GM19438 (cell line): ENCODE data around the gene SIX2.

Source experiments
- ATAC-seq: cut with Tn5 transposase; IDR thresholded peaks from one replicate; pipeline ENCODE4 v1.9.1; 2021; ENCODE audit warnings: low read depth; ENCODE audit not compliant: unreplicated experiment

Gene SIX2

DNA sequence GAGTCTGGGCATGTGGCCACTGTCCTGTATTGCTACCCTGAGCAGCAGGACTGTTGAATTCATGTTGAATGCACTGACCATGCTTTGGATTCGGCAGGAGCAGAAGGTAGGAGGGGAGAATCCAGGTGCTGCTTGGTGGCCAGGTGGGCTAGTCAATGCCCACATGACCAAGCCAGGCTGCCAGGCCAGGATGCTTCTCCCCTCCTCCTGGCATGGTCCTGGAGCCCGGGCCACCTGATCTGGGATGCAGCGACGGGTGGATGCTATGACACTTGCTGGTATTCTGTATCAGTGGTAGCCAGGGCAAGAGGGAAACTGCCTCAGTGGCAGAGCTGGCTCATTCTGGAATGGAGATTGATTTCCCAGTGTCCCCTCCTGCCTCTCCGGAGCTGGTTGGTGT, 14.8 kb upstream of the SIX2 start:
- no peak for ATAC-seq

DNA sequence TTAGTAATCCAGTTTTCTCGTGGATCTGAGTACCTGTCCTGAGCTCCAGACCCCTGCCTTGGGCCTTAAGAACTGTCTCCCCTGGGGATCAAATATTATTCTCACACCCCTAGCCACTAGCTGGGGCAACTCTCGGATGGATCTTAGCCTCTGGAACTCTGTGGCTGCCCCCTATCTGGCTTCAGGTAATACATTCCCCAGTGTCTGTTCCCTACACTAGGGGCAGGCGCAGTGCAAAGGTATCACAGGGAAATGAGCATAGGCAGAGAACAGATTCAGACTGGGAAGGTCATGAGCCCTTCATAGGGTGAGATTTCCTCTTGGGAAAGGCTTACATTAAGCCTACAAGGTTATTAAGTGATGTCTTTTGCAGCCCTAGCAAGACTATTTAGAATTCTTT, 11.2 kb upstream of the SIX2 start:
- ATAC-seq: no peak

DNA sequence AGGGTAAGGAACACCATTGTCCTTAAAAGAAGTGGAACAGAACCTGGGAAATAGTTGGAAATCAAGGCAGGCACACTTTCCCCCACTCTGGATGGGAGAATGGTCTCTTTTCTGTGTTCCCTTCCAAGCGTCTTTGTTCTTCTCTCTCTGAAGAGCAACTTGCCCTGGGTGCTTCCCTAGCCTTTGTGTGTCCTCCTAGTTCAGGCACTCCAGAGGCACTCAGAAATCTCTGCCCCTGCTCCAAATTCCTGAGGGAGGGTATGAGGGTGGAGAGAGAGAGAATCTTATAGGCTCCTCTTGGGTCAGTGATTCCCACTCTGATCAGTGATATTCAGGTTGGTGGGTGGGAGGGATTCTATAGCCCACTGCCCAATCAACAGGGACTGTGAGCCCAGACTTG, 8.8 kb upstream of the SIX2 start:
- ATAC-seq: no peak

DNA sequence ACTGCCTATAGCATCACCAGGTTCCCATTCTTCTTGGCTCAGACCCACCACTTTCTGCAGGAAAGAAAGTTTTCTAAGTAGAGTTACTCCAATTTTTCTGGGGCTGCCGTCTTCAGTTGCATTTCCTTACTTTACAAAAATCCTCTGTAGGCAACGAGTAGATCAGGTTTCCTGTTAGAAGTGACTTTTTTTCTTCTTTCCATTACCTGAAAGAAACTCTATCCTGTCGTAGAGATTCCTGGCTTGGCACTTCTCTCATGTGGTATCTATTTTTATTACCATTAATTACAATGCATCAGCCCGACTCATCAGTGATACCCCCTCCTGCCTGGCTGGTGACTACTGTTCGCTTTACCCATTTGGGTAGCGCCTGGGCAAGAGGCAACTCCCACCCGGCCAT, 5.6 kb upstream of the SIX2 start:
- ATAC-seq: no peak

DNA sequence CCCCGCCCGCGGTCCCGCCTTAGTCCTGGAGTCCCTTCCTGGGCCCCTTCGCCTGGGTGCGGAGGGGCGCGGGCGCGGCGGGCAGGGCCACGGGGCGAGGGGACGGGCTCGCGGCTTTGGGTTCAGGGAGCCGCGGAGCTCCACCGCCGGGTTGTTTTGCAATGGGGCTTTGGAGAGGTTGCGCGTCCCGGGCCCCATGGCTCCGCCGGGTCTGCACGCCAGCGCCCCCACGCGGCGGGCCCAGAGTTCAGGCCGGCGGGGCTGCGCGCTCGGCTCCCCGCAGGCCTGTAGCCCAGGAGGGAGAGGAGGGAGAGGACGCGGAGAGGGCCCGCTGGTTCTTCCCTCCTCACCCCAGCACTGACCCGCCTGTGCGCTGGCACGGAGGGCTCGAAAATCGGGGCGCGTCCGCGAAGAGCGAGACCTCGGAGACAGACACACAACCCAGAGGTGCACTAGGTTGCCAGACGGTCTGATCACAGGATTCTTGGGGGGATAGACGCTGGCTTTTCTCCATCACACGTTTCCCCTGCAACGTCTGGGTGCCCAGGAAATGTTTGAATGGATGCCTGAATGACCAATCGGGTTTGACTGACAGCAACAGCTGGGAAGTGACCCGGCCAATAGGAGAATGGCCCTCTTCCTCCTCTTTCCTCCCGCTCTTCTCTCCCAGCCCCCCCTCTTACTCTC, 4.9 kb upstream of the SIX2 start:
- no peak for ATAC-seq

DNA sequence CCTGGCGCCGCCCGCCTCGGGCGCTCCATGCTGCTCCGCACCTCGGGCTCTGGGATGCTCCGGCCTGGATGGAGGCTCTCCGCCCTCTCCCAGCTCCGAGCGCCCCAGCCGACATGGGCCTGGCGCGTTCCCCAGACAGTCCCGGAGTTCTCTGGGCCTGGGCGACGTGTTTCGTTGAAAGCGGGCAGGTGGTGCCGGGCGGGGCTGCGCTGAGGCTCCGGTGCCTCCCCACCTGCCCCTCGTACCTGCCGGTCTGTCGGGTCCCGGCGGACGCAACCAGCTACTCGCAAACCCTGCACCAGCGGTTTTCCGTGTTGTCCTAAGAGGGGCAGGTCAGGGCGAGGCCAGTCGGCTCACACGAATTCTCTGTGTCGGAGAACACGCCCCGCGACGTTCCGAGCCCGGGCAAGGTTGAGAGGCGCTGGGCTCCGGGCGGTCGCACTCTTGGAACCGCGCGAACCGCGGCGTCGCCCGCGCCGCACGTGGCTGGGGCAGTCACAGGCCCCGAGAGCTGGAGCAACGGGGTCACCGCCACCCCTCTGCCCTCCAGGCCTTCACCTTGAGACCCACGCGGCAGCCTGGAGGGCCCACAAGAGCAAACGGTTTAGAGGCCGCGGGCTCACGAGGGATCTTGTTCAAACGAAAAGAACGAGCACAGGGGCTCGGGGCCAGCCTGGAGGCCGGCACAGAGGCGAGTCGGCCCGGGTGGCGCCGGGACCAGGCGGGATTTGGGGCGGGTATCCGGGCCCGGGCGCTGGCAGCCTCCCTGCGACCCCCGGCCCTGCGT, 4.2 kb upstream of the SIX2 start:
- ATAC-seq: no peak

DNA sequence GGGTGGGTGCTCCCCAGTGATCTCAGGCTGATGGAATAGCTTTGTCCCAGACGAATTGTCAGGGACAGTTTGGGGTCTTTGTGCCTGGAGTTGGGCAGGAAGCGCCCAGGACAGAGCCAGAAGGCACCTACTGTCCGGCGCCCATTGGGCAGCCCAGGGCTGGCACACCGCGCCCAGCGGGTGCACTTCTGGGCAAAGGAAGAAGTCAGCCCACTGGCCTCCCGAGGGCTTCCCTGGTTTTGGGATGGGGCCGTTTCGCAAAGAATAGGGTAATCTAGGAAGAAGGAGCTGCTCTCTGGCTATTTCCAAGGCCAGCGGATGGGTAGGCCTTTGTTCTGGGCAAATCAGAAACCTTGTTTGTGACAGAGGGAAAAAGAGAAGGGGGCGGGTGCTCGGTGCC, 3.5 kb upstream of the SIX2 start:
- ATAC-seq: no peak

DNA sequence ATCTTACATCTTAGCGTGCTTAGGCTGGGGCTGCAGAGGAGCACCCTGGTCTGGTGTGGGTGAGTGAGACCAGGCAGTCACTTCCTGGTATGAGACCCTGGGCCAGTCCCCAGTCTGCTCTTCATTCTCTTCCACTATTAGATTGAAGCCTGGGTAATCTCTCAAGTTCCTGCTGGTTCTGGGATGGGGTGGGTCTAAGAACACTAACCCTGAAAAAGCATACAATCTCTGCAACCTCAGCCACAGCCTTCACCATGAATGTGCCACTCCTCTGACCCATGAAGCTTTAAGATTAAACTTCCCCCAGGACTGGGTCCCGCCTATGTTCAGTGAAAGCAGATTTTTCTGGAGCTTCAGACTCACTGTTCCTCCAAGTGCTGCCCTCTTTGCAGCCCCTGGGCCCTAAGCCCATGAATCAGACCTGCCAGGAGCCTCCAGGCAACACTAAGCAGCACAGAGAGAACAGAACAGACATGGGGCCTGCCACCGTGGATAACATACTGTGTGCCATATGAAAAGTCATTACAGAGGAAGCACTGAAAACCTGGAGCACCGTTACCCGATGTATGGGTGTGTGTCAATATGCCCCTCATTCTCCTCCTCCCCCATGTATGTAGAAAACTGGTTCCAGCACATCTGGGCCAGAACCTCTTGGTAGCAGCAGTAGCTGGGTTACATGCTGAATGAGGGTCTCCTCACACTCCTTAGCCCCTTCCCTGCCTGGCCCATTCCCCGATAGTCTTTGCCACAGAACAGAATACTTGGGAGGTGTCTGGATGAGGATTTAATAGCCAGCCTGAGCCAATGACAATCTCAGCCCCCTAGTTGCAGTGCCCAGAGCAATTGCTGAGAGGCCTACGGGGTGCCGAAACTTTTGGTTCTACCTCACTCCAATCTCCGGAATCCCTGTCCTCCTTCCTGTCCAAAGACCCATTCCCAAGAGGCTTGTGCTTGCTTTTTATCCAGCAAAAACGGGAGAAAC, 2.7 kb upstream of the SIX2 start:
- ATAC-seq: no peak

DNA sequence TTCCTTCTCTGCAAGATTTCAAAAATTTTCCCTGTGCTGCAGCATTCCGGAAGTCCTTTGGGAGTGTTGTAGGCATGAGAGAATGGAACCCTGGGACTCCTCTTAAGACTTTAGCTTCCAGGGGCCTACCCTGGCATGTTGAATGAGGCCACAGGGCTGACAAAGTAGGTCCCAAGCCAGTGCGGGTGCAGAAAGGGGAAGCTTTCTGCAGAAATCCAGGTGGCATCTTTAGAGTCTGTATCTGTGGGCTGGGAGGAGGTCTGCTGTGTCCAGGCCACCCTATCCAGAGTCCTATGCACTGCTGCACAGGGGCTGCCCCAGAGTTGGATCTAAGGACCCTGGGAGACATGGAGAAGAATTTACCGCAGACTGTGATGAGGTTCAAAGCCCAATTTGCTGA, 1.9 kb upstream of the SIX2 start:
- ATAC-seq: no peak

DNA sequence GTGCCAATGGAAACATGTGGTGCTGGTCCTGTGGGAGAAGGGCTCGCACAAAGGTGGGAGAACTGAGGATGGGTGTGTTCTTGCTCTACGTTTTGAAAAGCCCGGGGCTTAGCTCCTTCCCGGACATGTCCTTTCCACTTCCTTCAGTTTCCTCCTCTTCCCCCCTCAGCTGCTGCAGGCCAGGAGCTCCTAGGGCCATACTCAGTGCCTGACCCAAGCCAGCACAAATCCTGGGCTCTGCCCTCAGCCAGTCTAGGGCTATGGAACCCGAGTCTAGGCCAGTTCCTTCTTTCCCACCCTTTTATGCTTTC, 1.4 kb upstream of the SIX2 start:
- ATAC-seq: no peak

DNA sequence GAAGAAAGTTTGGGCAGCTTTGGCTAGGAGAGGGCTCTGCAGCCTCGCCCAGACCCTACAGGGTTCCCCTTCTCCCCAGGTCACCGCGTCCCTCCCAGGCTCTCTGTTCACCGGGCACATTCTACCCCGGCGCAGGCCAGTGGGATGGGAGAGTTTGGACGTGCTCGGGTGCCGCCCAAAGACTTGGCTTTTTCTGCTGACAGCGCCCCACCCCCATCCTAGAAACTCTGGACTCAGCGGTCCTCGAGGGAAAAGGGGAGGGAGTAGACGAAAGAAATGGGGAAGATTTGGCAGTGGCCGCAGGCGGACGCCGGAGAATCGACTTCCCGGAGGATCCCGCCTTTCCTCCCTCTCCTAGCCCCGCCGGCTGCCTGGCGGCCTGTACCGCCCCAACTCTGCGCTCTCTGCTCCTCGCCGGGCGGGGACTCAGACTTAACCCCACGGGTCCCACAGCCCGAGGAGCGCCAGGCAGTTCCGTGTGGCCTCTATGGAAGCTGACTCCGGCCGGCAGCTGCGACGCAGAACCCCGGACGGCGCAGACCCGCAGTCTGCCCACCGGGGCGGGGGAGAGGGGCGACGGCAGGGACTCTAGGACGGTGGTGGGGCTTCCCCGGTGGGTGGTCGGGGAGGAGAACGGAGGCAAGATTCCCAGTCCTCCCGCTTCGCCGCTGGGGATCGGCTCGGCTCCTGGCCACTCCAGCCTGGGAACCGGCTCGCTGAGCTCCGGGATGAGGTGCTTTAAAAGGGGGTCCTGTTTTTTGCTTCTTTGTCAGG, 863 bp upstream of the SIX2 start:
- ATAC-seq: no peak

DNA sequence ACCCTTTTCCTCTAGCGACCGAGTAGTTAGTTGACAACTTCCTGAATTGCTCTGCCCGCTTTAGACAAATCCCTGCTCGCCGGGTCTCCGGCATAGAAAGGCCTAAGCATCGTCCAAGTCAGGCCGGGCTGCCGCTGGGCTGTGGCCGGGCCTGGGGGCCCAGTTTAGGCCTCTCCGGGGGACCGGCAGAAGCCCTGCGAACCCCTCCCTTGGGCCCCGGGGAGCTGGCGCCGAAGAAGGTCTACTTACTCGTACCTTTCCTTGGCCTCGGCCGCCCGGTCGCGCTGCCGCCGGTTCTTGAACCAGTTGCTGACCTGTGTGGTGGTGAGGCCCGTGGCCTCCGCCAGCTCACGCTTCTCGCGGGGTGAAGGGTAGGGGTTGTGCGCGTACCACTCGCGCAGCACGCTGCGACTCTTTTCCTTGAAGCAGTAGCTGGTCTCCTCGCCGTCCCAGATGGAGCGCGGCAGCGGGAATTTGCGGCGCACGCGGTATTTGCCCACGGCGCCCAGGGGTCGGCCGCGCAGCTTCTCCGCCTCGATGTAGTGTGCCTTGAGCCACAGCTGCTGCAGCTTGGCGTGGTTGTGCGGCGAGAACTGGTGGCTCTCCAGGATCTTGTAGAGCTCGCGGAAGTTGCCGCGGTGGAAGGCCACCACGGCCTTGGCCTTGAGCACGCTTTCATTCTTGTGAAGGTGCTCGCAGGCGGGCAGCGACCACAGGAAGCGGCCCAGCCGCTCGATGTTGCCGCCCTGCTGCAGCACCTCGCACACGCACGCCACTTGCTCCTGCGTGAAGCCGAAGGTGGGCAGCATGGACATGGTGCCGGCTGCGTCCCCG, 739 bp downstream of the SIX2 start:
- peak; percentile 39 for ATAC-seq

DNA sequence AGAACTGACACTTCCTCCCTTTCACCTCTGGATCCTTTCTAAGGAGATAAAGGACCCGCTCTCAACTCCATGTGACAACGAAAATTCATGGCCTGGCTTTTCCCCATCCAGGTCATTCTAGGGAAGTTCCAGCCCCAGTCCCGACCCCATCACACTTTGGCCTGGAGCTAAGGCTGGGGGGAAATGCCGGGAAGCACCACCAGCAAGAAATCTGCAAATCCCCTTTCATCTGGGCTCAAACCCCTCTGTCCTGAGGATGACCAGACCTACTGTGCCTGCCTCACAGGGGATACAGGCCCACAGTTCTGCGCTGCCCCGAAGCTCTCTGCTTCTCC, 1.3 kb downstream of the SIX2 start:
- ATAC-seq: no peak

DNA sequence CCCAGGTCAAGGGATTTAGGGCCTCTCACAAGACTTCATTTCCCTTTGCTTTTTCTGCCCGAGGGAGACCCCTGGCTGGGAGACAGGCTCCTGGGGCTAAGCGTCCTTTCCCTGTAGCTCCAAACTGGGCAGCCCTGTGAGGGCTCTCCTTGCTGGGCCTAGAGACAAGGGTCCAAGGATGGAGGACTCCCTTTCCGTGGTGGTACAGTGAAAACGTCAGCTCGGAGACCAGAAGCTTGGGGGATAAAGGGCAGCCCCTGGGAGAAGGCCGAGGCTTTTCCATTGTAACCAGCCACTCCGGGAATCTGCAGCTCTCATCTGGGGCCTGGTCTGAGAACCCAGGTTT, 2.3 kb downstream of the SIX2 start:
- ATAC-seq: no peak

DNA sequence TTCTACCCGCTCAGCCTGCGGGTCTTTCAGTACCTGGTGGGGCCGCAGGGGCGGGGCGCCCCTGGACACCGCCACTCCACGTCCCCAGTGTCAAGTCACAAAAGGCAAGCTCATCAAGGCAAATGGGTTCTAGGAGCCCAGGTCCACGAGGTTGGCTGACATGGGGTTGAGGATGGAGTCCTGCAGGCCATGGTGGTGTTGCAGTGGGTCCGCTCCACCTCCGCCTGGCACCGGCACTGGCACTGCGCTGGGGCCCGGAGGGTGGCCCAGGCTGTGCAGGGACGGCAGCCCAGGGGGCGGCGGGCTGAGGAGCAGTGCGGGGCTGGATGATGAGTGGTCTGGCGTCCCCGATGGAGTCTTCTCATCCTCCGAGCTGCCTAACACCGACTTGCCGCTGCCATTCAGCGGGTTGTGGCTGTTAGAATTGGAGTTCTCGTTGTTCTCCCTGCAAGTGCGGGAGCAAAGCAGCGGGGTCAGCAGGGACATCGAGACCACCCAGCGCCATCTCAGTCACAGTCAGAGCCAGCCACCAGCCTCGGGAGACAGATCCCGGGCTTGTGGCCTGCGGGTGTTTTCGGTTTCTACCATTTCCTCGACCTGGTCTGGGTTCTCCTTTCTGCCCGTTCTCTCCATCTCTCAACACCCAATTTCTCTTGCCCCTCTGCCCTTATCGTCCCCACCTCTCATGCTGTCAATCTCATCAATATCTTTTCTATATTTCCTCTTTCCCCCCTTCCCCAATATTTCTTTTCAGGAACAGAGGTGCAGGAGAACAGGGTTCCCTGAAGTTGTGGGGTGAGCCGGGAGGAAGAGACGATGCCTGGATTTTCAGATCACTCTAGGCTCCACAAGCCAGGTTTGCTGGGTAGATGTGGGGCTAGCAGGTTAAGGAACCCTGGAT, 3.0 kb downstream of the SIX2 start:
- no peak for ATAC-seq

DNA sequence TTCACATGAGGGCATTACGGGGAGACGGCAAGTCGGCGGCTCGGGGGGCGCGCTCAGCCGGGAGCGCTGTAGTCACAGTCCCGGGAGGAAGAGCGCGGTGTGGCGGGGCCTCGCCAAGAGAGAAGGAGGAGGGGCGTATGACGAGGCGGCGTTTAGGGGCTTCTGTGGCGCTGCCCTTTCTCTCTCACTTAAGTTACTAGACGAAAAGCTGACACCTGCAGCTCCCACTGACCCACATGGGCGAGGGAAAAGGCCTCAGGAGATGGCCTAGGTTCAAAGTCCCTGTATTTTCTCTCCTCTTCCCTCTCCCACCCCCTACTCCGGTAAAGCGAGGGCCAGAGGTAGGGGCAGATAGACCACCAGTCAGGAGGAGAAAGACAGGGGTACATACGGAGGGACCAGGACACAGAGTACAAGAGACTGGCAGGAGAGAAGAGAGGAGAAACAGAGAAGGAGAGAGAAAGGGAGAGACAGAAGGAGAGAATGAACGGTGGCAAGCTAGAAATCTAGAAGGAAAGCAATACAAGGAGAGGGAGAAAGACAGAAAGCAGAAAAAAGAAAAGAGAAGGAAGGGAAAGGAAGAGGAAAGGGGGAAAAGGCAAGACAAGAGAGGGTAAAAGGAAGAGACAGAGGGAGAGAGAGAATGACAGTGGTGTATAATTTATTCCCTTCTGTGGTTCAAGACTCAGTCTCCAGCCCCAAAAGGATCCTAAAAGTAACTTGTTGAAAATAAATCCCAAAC, 3.8 kb downstream of the SIX2 start:
- no peak for ATAC-seq

DNA sequence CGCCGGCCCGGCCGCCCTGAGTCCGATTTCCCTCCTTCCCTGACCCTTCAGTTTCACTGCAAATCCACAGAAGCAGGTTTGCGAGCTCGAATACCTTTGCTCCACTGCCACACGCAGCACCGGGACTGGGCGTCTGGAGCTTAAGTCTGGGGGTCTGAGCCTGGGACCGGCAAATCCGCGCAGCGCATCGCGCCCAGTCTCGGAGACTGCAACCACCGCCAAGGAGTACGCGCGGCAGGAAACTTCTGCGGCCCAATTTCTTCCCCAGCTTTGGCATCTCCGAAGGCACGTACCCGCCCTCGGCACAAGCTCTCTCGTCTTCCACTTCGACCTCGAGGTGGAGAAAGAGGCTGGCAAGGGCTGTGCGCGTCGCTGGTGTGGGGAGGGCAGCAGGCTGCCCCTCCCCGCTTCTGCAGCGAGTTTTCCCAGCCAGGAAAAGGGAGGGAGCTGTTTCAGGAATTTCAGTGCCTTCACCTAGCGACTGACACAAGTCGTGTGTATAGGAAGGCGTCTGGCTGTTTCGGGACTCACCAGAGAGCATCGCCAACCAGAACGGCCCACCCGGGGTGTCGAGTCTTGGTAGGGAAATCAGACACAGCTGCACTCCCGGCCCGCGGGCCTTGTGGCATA, 4.6 kb downstream of the SIX2 start:
- no peak for ATAC-seq
